ENCODE results near the gene SEPHS2. TPM values are rescaled to one million over a fixed set of nuclear protein-coding genes. Genes with fewer than 3 reads are reported as not detected.

SEPHS2 gene
- total and polyA plus RNA-seq, 9 donors = 3.5 to 19.8 (median 16.3) TPM

Other genes with a start within 250 kb of the SEPHS2 start
- 6.3 TPM for gene SULT1A3, start 246.6 kb downstream of the SEPHS2 start, total RNA-seq
- gene SULT1A3, start 246.6 kb downstream of the SEPHS2 start, polyA plus RNA-seq (ENCODE audit: insufficient read depth in 1 of 8, insufficient read length in 8 of 8, low replicate concordance in 1 of 8) = 1 to 10 TPM; 2.2 to 6.5 (median 4.2) TPM
- 2.8 TPM for gene NPIPB13, start 197.4 kb downstream of the SEPHS2 start, total RNA-seq
- gene NPIPB13, start 197.4 kb downstream of the SEPHS2 start, polyA plus RNA-seq (ENCODE audit: insufficient read depth in 1 of 8, insufficient read length in 8 of 8, low replicate concordance in 1 of 8) = 1 to 10 TPM; 1.8 to 8.3 (median 4.5) TPM
- 34.0 TPM for gene CD2BP2, start 90.6 kb downstream of the SEPHS2 start, total RNA-seq
- gene CD2BP2, start 90.6 kb downstream of the SEPHS2 start, polyA plus RNA-seq (ENCODE audit: insufficient read depth in 1 of 8, insufficient read length in 8 of 8, low replicate concordance in 1 of 8) = 10 to 100 TPM; 32.3 to 44.2 (median 38.8) TPM
- 16.9 TPM for gene TBC1D10B, start 75.4 kb downstream of the SEPHS2 start, total RNA-seq
- 10 to 100 TPM; 27.4 to 38.9 (median 33.5) TPM for gene TBC1D10B, start 75.4 kb downstream of the SEPHS2 start, polyA plus RNA-seq (ENCODE audit: insufficient read depth in 1 of 8, insufficient read length in 8 of 8, low replicate concordance in 1 of 8)
- gene MYL11, start 71.1 kb downstream of the SEPHS2 start, total RNA-seq = 10,279 TPM
- gene MYL11, start 71.1 kb downstream of the SEPHS2 start, polyA plus RNA-seq (ENCODE audit: insufficient read depth in 1 of 8, insufficient read length in 8 of 8, low replicate concordance in 1 of 8) = 1,000 to 10,000 TPM; 4,424 to 9,154 (median 7,934) TPM
- gene SEPTIN1, start 63.3 kb downstream of the SEPHS2 start, total RNA-seq = 0.18 TPM
- gene SEPTIN1, start 63.3 kb downstream of the SEPHS2 start, polyA plus RNA-seq (ENCODE audit: insufficient read depth in 1 of 8, insufficient read length in 8 of 8, low replicate concordance in 1 of 8) = 1 to 10 TPM; 1.5 to 4.7 (median 2.5) TPM
- 5.7 TPM for gene ZNF48, start 50.5 kb downstream of the SEPHS2 start, total RNA-seq
- 1 to 10 TPM; 5.0 to 8.3 (median 6.8) TPM for gene ZNF48, start 50.5 kb downstream of the SEPHS2 start, polyA plus RNA-seq (ENCODE audit: insufficient read depth in 1 of 8, insufficient read length in 8 of 8, low replicate concordance in 1 of 8)
- gene ZNF771, start 38.3 kb downstream of the SEPHS2 start, total RNA-seq = 6.9 TPM
- gene ZNF771, start 38.3 kb downstream of the SEPHS2 start, polyA plus RNA-seq (ENCODE audit: insufficient read depth in 1 of 8, insufficient read length in 8 of 8, low replicate concordance in 1 of 8) = 1 to 10 TPM; 4.4 to 8.1 (median 7.0) TPM
- gene DCTPP1, start 15.8 kb downstream of the SEPHS2 start, total RNA-seq = 13.0 TPM
- gene DCTPP1, start 15.8 kb downstream of the SEPHS2 start, polyA plus RNA-seq (ENCODE audit: insufficient read depth in 1 of 8, insufficient read length in 8 of 8, low replicate concordance in 1 of 8) = 10 to 100 TPM; 30.1 to 36.5 (median 34.0) TPM
- gene ITGAL, start 26.9 kb upstream of the SEPHS2 start, total RNA-seq = 0.89 TPM
- gene ITGAL, start 26.9 kb upstream of the SEPHS2 start, polyA plus RNA-seq (ENCODE audit: insufficient read depth in 1 of 8, insufficient read length in 8 of 8, low replicate concordance in 1 of 8) = 1 to 10 TPM; 1.4 to 2.8 (median 2.2) TPM
- gene ZNF768, start 80.7 kb upstream of the SEPHS2 start, total RNA-seq = 25.9 TPM
- 10 to 100 TPM; 28.1 to 35.0 (median 31.4) TPM for gene ZNF768, start 80.7 kb upstream of the SEPHS2 start, polyA plus RNA-seq (ENCODE audit: insufficient read depth in 1 of 8, insufficient read length in 8 of 8, low replicate concordance in 1 of 8)
- 8.2 TPM for gene ZNF747, start 89.0 kb upstream of the SEPHS2 start, total RNA-seq
- 1 to 10 TPM; 5.9 to 7.8 (median 7.2) TPM for gene ZNF747, start 89.0 kb upstream of the SEPHS2 start, polyA plus RNA-seq (ENCODE audit: insufficient read depth in 1 of 8, insufficient read length in 8 of 8, low replicate concordance in 1 of 8)
- 5.2 TPM for gene ZNF764, start 112.5 kb upstream of the SEPHS2 start, total RNA-seq
- 1 to 10 TPM; 6.1 to 9.7 (median 7.9) TPM for gene ZNF764, start 112.5 kb upstream of the SEPHS2 start, polyA plus RNA-seq (ENCODE audit: insufficient read depth in 1 of 8, insufficient read length in 8 of 8, low replicate concordance in 1 of 8)
- gene ZNF688, start 125.8 kb upstream of the SEPHS2 start, total RNA-seq = 10.6 TPM
- gene ZNF688, start 125.8 kb upstream of the SEPHS2 start, polyA plus RNA-seq (ENCODE audit: insufficient read depth in 1 of 8, insufficient read length in 8 of 8, low replicate concordance in 1 of 8) = 10 to 100 TPM in 3 of 8 donors, 1 to 10 TPM in 5; 7.0 to 14.6 (median 9.3) TPM
- 9.7 TPM for gene ZNF785, start 139.8 kb upstream of the SEPHS2 start, total RNA-seq
- gene ZNF785, start 139.8 kb upstream of the SEPHS2 start, polyA plus RNA-seq (ENCODE audit: insufficient read depth in 1 of 8, insufficient read length in 8 of 8, low replicate concordance in 1 of 8) = 10 to 100 TPM; 10.1 to 16.6 (median 12.3) TPM
- 5.8 TPM for gene ZNF689, start 164.5 kb upstream of the SEPHS2 start, total RNA-seq
- gene ZNF689, start 164.5 kb upstream of the SEPHS2 start, polyA plus RNA-seq (ENCODE audit: insufficient read depth in 1 of 8, insufficient read length in 8 of 8, low replicate concordance in 1 of 8) = 1 to 10 TPM; 7.0 to 8.7 (median 7.6) TPM
- gene PRR14, start 205.1 kb upstream of the SEPHS2 start, total RNA-seq = 9.3 TPM
- gene PRR14, start 205.1 kb upstream of the SEPHS2 start, polyA plus RNA-seq (ENCODE audit: insufficient read depth in 1 of 8, insufficient read length in 8 of 8, low replicate concordance in 1 of 8) = 10 to 100 TPM; 19.1 to 24.9 (median 21.7) TPM
- gene FBRS, start 212.6 kb upstream of the SEPHS2 start, total RNA-seq = 12.9 TPM
- gene FBRS, start 212.6 kb upstream of the SEPHS2 start, polyA plus RNA-seq (ENCODE audit: insufficient read depth in 1 of 8, insufficient read length in 8 of 8, low replicate concordance in 1 of 8) = 10 to 100 TPM; 29.4 to 46.0 (median 35.7) TPM

Measured in muscle of leg (tissue), 9 donors.